ENCODE results near the gene HOXA7.
A peak's percentile ranks its signal among the peaks of the same experiment; 100 is the strongest.

Gene HOXA7

DNA sequence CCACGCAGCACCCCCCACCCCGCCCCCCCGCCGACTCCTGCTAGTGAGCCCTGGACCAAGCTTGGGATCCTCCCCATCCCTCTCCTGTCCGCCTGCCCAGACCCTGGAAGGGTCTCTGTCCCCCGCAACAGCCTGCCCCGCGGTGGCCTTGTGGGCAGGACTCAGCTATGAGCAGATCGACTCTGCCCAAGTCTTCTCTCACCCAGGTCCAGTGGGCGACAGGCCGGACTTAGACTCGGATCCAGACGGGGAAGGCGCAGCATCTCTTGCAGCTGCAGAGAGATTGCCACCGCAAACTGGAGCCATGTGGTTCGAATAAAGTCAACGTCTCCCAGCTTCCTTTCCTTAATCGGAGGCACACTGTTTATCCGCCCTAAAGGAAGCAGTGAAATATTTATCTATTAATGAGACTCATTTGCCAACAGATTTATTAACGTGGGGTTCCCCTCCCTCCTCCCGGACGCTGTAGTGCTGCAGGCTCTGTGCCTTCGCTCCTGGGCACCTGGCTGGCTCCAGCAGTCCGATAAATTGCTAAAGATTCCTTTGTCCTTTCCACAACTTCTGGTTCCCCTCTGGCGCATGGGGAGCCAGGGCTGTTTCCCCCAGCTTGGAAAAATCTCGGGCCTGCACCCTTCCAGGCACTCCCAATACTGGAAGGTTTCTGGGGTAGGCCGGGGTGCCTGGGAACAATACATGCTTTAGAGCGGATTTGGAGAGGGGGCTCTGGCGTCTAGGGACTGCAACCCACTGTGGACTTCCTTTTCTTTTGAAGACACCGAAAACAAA, 634 bp upstream of the HOXA7 start:
- peak; percentile 17 for DNase-seq
- H3K36me3 Mint-ChIP-seq: peaks cover 6% of the 10 kb centered on the region
- peak overlapping the region; percentile 48 for H3K4me3 Mint-ChIP-seq
- H3K4me1 Mint-ChIP-seq: peaks cover 21% of the 10 kb centered on the region
- peaks cover 1% of the 10 kb centered on the region for H3K9me3 Mint-ChIP-seq
- H3K27me3 Mint-ChIP-seq: peaks cover 100% of the 10 kb centered on the region
- CTCF ChIA-PET: no interaction called here
- peak overlapping the region; percentile 80 for H3K27ac Mint-ChIP-seq

DNA sequence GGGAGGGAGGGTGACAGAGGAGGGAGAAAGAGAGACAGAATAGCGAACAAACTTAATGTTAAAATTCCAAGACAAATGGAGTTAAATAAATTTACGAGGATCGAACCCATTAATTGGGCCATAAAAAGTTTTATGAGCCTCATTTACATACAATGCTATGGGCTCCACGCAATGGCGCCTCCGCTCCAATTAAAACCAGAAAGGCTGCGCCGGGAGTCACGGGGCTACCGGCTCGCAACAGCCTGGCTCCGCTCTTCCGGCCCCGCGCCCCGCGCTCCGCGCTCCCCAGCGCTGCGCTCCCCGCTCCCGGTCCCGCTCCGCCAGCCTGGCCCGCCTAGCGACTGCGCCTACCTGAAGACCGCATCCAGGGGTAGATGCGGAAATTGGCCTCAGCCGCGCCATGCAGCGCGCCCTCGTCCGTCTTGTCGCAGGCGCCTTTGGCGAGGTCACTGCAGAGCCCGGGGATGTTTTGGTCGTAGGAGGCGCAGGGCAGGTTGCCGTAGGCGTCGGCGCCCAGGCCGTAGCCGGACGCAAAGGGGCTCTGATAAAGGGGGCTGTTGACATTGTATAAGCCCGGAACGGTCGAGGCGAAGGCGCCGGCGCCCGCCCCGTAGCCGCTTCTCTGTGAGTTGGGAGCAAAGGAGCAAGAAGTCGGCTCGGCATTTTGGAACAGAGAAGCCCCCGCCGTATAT, 513 bp downstream of the HOXA7 start:
- Mint-ChIP-seq H3K27me3 (peaks cover 100% of the 10 kb centered on the region), H3K4me1 (peaks cover 28% of the 10 kb centered on the region)

DNA sequence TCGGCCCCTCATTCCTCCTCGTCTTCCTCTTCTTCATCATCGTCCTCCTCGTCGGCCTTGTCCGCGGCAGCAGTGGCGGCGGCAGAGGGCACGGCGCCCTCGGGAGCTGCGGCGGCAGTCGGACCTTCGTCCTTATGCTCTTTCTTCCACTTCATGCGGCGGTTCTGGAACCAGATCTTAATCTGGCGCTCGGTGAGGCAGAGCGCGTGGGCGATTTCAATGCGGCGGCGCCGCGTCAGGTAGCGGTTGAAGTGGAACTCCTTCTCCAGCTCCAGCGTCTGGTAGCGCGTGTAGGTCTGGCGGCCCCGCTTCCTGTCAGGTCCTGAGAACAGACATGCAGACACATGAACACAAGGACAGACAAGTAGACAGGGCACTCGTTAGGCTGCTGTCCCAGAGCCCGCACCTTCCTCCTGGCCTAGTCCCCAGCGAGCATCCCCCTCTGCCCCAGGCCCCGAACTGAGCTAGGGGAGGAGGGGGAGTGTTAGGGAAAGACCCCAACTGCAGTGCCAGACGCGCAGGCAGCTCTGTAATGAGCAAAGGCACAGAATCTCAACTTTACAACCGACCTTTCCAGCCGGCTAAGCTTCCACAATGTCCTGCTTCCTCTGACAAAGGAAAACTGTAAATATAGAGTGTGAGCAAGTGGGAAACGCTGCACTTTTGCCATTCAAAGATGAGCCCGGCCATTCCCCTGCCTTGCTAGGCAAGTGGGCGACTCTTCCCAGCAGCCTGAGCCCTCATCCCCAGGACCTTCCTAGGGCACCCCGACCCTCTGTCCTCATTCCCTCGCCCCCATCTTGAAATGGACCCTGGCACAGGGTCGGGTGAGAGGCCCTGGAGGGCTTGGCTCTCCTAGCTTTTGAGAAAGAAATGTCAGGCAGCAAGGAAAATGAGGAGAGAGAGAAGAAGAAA, 1.3 kb downstream of the HOXA7 start:
- DNase-seq: no peak
- Mint-ChIP-seq H3K4me1 (peaks cover 26% of the 10 kb centered on the region), H3K4me3 (peak overlapping the region; percentile 33), H3K27ac (peak overlapping the region; percentile 61), H3K36me3 (peaks cover 6% of the 10 kb centered on the region), H3K9me3 (peaks cover 1% of the 10 kb centered on the region), H3K27me3 (peaks cover 100% of the 10 kb centered on the region)
- CTCF ChIA-PET: no interaction called here

More for the DNA sequence above, 513 bp downstream of the HOXA7 start:
- Mint-ChIP-seq H3K36me3 (peaks cover 6% of the 10 kb centered on the region), H3K4me3 (peak overlapping the region; percentile 33), H3K9me3 (peaks cover 1% of the 10 kb centered on the region), H3K27ac (peak overlapping the region; percentile 70)
- no peak for DNase-seq
- CTCF ChIA-PET: no interaction called here

DNA sequence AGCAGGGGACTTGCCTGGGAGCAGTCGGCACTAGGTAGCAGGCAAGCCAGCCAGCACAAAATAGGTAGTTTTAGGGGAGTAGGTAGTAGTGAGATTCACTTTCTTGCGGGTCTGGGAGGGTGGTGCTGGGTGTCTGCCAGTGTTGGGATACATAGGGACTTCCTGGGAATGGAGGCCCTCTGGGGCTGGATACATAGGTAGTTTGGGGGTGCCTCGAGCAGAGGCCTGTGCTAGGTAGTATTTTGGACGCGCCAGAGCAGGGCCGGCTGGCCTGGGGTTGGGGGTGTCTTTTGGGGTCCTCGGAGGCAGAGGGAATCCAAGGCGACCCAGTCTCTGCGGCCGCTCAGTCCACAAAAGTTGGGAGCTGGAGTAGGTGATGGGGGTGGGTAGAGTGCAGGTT, 2.1 kb downstream of the HOXA7 start:
- H3K4me3 Mint-ChIP-seq: no peak overlapping the region
- H3K27me3 Mint-ChIP-seq: peaks cover 100% of the 10 kb centered on the region
- CTCF ChIA-PET: no interaction called here
- peaks cover 24% of the 10 kb centered on the region for H3K4me1 Mint-ChIP-seq
- DNase-seq: no peak
- peaks cover 1% of the 10 kb centered on the region for H3K9me3 Mint-ChIP-seq
- H3K36me3 Mint-ChIP-seq: peaks cover 6% of the 10 kb centered on the region
- no peak overlapping the region for H3K27ac Mint-ChIP-seq

DNA sequence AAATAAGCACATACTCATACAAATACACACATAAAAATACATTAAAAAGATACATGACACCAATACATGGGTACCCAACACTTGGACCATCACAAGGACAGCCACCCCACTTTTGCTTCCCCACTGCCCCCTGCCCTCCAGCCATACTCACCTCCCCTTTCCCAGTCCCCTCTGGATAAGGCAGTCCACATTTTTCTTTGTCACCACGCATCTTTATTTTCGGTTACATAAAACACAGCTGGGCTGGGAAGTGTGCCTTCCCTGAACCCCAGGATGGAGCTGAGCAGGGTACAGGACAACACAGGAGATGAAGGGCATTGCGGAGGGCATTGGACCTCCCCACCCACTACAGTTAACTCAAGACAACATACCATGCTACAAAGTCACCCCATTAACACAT, 2.9 kb downstream of the HOXA7 start:
- no peak for DNase-seq
- Mint-ChIP-seq H3K27me3 (peaks cover 100% of the 10 kb centered on the region), H3K4me1 (peaks cover 22% of the 10 kb centered on the region), H3K27ac (peak overlapping the region; percentile 52), H3K36me3 (peaks cover 3% of the 10 kb centered on the region), H3K9me3 (peaks cover 1% of the 10 kb centered on the region), H3K4me3 (no peak overlapping the region)
- CTCF ChIA-PET: no interaction called here

DNA sequence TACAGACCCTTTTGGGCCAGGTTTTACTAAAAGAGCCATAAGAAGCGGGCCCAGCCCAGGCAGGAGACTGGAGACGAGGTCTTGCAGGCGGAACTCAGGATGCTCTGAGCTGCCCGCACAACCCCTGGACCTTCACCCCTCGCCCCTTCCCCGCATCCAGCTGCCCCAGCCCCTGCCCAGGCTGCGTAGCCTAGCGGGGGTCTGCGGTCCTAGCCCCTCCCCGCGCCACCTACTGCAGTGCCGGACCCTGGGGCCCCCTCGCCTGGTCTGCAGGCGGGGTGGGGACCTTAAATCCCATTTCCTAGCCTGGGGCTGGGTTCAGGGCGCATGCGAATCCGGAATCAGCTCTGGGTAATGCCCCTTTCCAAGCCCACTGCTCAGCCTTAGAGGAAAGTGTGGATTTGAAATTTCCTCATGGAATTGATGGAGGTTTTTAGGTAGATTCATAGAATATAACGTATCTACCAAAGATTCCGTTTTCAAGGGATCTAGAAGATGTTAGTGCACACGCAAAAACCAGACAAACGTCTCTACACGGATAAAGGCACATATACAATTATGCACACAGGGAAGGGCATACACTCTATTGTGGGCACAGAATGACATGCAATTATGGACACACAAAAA, 3.5 kb downstream of the HOXA7 start:
- H3K27me3 Mint-ChIP-seq: peaks cover 100% of the 10 kb centered on the region
- H3K27ac Mint-ChIP-seq: peak overlapping the region; percentile 52
- DNase-seq: no peak
- CTCF ChIA-PET: interaction anchor here (1.0 kb wide), 1 partner anchor 56 kb away, joined by 4 read pairs; no protein-coding TSS in a partner anchor
- peaks cover 1% of the 10 kb centered on the region for H3K36me3 Mint-ChIP-seq
- H3K9me3 Mint-ChIP-seq: peaks cover 1% of the 10 kb centered on the region
- peaks cover 27% of the 10 kb centered on the region for H3K4me1 Mint-ChIP-seq
- no peak overlapping the region for H3K4me3 Mint-ChIP-seq

DNA sequence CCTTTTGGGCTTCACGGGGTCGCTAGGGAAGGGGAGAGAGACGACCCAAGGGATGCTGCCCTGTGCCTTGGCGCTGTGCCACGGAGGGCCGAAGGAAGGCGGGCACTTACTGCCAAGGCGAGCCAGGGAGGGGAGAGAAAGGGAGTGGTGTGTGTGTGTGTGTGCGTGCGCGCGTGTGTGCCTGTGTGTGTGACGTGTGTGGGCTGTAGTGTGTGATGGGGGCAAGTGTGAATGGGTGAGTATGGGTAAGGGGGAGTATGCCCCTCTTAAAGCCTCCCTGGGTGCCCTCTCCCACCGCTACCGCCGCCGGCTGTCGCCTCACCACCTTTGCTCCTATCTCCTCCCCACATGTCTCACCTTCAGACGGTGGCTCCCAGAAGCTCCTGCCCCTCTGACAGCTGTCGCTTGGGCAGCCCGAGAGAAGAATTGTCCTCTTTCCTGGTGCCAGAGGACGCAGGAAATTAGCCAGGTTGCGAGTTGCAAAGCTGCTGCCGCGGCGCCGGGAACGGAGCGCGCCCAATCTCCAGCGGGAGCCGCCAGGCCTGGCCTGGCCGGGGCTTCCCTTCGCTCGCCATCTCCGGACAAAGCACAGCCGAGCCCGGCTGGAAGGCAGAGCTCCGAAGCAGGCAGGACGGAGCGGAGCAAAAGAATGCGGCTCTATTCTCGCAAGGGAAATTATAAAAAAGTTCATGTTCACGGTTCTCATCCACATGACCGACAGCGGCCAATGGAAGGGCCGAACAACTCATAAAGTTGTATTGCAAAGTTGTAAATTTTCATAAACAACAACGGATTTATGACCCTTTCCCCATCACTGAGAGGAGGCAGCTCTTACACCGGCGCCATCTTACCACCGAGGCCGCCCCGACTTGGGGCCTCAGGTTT, 4.3 kb downstream of the HOXA7 start, which contains the start of gene HOXA3:
HOXA3 (minus strand) TSS at position 653 of the 885 bp plus-strand sequence. CDS start 41,943 bp downstream, outside the sequence.
- no peak for DNase-seq
- CTCF ChIA-PET: interaction anchor here (1.0 to 1.7 kb wide), 2 partner anchors 55 to 56 kb away, joined by 4 to 6 read pairs; partner anchors contain the start of gene HOXA1

DNA sequence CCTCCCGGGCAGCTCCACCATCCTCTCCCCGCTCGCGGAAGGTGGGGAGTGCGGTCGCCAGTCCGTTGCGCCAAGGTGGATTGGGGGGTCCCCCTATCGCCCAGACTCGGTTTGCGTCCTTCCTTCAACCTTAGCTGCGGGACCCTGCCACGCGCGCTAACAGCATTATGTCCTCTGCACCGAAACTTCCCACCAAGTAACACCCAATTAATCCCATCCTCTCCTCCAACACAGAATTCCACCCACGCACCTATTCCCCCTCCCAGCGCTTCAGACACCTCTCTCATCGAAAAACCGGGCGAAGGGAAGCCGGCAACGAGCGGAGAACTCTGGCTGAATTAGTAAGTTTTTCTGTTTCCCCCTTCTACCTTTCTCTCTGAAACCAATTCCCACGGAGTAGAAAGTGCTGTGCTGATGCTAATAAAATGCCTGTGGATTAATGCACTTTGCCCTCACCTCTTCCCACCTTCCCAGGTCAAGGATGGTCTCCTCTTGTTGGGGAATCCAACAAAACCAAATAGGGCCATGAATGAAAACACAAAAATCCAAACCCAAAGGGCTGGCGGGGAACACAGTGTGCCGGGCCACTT, 5.0 kb downstream of the HOXA7 start:
- Mint-ChIP-seq H3K4me3 (peak overlapping the region; percentile 54), H3K27me3 (peaks cover 100% of the 10 kb centered on the region), H3K4me1 (peaks cover 27% of the 10 kb centered on the region), H3K27ac (peak overlapping the region; percentile 71), H3K9me3 (peaks cover 1% of the 10 kb centered on the region), H3K36me3 (peaks cover 1% of the 10 kb centered on the region)
- CTCF ChIA-PET: interaction anchor here (0.8 to 2.0 kb wide), 6 partner anchors 10 to 89 kb away, joined by 3 to 15 read pairs (median 4); partner anchors contain the start of gene HOXA1
- no peak for DNase-seq

More for the DNA sequence above, 4.3 kb downstream of the HOXA7 start, which contains the start of gene HOXA3:
- Mint-ChIP-seq H3K4me3 (peak within 1 kb of the TSS; percentile 54), H3K27ac (peak within 1 kb of the TSS; percentile 71), H3K4me1 (peaks cover 27% of the 10 kb centered on the region), H3K9me3 (peaks cover 1% of the 10 kb centered on the region), H3K27me3 (peaks cover 100% of the 10 kb centered on the region), H3K36me3 (peaks cover 1% of the 10 kb centered on the region)

DNA sequence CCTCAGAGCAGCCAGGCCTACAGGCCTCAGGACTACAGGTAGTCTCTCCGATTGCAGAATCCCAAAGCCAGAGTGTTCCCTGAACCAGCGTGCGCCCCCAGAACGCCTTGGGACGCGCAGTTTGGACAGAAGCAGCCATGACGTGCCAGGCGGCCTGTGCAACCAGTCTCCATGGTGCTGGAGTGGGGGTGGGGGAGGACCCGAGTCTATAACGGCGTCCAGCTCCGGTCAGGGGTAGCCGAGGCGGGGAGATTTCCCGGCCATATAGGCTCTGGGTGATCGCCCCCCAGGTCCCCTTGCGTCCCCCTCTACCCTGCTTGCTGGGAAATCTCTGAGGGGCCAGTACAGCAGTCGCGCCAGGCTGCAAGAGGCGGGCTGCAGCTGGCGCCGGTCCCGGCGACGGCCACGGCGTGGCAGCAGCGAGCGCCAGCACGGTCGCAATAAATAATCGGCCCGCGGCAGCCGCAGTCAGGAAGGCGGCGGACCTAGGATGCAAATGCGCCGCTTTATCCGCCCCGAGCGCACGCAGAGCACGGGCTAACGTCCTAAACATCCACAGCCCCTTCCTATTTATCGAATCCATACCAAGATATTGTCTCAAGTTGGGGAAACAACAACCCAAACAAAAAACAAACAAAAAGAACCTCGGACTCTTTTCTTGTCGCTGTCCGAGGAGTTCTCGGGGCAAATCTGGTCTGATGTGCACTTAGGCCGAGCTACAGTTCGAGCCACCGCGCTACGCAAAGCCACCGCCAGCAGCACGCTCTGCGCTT, 5.7 kb downstream of the HOXA7 start:
- Mint-ChIP-seq H3K4me3 (peak overlapping the region; percentile 54), H3K27ac (no peak overlapping the region), H3K36me3 (peaks cover 1% of the 10 kb centered on the region), H3K9me3 (peaks cover 1% of the 10 kb centered on the region), H3K4me1 (peaks cover 27% of the 10 kb centered on the region), H3K27me3 (peaks cover 100% of the 10 kb centered on the region)
- DNase-seq: peak; percentile 63
- CTCF ChIA-PET: interaction anchor here (0.8 to 2.0 kb wide), 8 partner anchors 11 to 470 kb away, joined by 3 to 15 read pairs (median 4); partner anchors contain the start of gene HOXA1

DNA sequence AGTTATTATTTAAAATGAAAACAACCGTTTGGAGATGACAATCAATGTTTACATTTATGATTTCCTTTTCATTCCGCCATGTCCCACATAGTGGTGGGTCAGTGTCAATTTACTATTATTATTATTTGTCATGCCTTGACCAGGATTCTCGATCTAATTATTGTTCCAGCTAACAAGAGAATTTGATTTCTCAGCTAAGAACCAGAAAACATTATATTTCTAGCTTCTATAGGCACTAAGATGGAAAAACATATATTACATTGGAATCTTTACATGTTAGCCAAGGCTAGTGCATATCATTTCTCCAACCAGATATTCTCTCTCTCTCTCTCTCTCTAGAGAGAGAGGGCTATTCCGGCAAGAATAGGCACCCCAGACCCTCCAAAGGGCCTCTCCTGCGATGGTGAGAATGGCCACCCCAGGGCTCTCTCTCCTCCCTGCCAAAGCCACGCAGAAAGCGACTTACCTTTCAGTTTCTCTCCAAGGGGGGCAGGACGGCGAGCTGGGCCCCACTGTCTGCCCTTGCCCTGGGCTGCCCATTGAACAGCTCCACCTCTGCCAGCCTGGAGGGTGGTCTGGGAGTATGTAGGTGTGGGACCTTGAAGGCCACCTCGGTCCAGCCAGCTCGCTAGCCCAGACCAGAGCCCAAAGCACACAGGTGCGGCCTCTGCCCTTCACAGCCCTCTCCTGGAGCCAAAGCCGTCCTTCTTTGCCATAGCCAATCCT, 6.5 kb downstream of the HOXA7 start:
- Mint-ChIP-seq H3K9me3 (no peaks in the 10 kb centered on the region), H3K36me3 (peaks cover 1% of the 10 kb centered on the region), H3K4me3 (peak overlapping the region; percentile 23), H3K4me1 (peaks cover 23% of the 10 kb centered on the region), H3K27ac (no peak overlapping the region), H3K27me3 (peaks cover 100% of the 10 kb centered on the region)
- CTCF ChIA-PET: interaction anchor here (0.9 to 2.0 kb wide), 13 partner anchors 12 to 469 kb away, joined by 3 to 15 read pairs (median 4); partner anchors contain the start of gene HOXA1
- DNase-seq: no peak

Data from activated naive CD4-positive, alpha-beta T cell treated with anti-CD3 and anti-CD28 coated beads, Interleukin-2, amount 10 ng/mL, durations not matched to agents 7 days and 5 days (primary cell).